Measurements from ENCODE around the gene ANGPTL4.
"Not testable (repeated sequence)": the region's sequence is repeated elsewhere in the genome, so short reads cannot be mapped to it uniquely, and the experiment has no call there.

ANGPTL4 gene

GRCh38 chr19:8333767-8334457 lies 30.0 kb upstream of the ANGPTL4 start:
- in situ Hi-C loops (cut with MboI; ENCODE audit: low sequenced_read_pairs): no loop called here

- in situ Hi-C loops (cut with MboI; ENCODE audit: low sequenced_read_pairs): no loop called here
Measured at GRCh38 chr19:8334458-8335342, 29.3 kb upstream of the ANGPTL4 start.

- in situ Hi-C loops (cut with MboI; ENCODE audit: low sequenced_read_pairs): no loop called here
Measured at GRCh38 chr19:8335343-8336071, 28.4 kb upstream of the ANGPTL4 start.

GRCh38 chr19:8336072-8336569 lies 27.8 kb upstream of the ANGPTL4 start:
- in situ Hi-C loops (cut with MboI; ENCODE audit: low sequenced_read_pairs): no loop called here

GRCh38 chr19:8336660-8337059 lies 27.3 kb upstream of the ANGPTL4 start:
- in situ Hi-C loops (cut with MboI; ENCODE audit: low sequenced_read_pairs): no loop called here

- in situ Hi-C loops (cut with MboI; ENCODE audit: low sequenced_read_pairs): no loop called here
Measured at GRCh38 chr19:8337728-8338127, 26.2 kb upstream of the ANGPTL4 start.

GRCh38 chr19:8338835-8339234 lies 25.1 kb upstream of the ANGPTL4 start:
- in situ Hi-C loops (cut with MboI; ENCODE audit: low sequenced_read_pairs): no loop called here

- in situ Hi-C loops (cut with MboI; ENCODE audit: low sequenced_read_pairs): no loop called here
Measured at GRCh38 chr19:8340341-8341096, 23.4 kb upstream of the ANGPTL4 start.

- in situ Hi-C loops (cut with MboI; ENCODE audit: low sequenced_read_pairs): not testable (repeated sequence)
Measured at GRCh38 chr19:8341504-8341903, 22.5 kb upstream of the ANGPTL4 start.

- in situ Hi-C loops (cut with MboI; ENCODE audit: low sequenced_read_pairs): no loop called here
Measured at GRCh38 chr19:8342316-8342683, 21.7 kb upstream of the ANGPTL4 start.

- in situ Hi-C loops (cut with MboI; ENCODE audit: low sequenced_read_pairs): no loop called here
Measured at GRCh38 chr19:8342684-8343482, 21.1 kb upstream of the ANGPTL4 start, which contains the start of gene KANK3. KANK3 (minus strand) TSS chr19:8343262; CDS start chr19:8337828, 5,434 bp downstream.

GRCh38 chr19:8343483-8343844 lies 20.5 kb upstream of the ANGPTL4 start:
- in situ Hi-C loops (cut with MboI; ENCODE audit: low sequenced_read_pairs): no loop called here

- in situ Hi-C loops (cut with MboI; ENCODE audit: low sequenced_read_pairs): not testable (repeated sequence)
Measured at GRCh38 chr19:8349629-8350372, 14.2 kb upstream of the ANGPTL4 start.

- in situ Hi-C loops (cut with MboI; ENCODE audit: low sequenced_read_pairs): no loop called here
Measured at GRCh38 chr19:8352134-8352827, 11.7 kb upstream of the ANGPTL4 start.

GRCh38 chr19:8352845-8353244 lies 11.1 kb upstream of the ANGPTL4 start:
- in situ Hi-C loops (cut with MboI; ENCODE audit: low sequenced_read_pairs): not testable (repeated sequence)

GRCh38 chr19:8355631-8356402 lies 8.1 kb upstream of the ANGPTL4 start:
- in situ Hi-C loops (cut with MboI; ENCODE audit: low sequenced_read_pairs): no loop called here

GRCh38 chr19:8357007-8357521 lies 6.9 kb upstream of the ANGPTL4 start:
- in situ Hi-C loops (cut with MboI; ENCODE audit: low sequenced_read_pairs): no loop called here

GRCh38 chr19:8358948-8359347 lies 5.0 kb upstream of the ANGPTL4 start:
- in situ Hi-C loops (cut with MboI; ENCODE audit: low sequenced_read_pairs): no loop called here
